Natural killer cell (primary cell): ENCODE measurements around the gene ARL15. TPM values are rescaled to one million over a fixed set of nuclear protein-coding genes. Genes with fewer than 3 reads are reported as not detected.

ENCODE experiments used
- ATAC-seq, 3 donors: fragments of 150-1000 bp in 2 of 3; fragments of 200-7000 bp in 1 of 3; cut with Tn5 transposase; 1 replicate in 1 of 3; 2 replicates in 2 of 3; pipeline ENCODE4 v1.10.0; 2021; ENCODE audit warnings: mild to moderate bottlenecking in 2 of 3, moderate library complexity in 2 of 3
- DNase-seq, 2 donors: peaks; one replicate each; pipeline versions ENCODE4 v3.0.0 to v3.0.0-alpha.2; 2013 to 2021; ENCODE audit warnings: mixed read lengths in 1 of 2
- H3K27ac ChIP-seq: one replicate; pipeline ENCODE4 v1.5.1; 2013; ENCODE audit warnings: mild to moderate bottlenecking, low read length
- H3K27me3 ChIP-seq: one replicate; pipeline ENCODE4 v1.6.1; 2013; ENCODE audit warnings: low read length; ENCODE audit not compliant: control insufficient read depth, insufficient read depth
- H3K36me3 ChIP-seq: one replicate; pipeline ENCODE4 v1.6.1; 2013; ENCODE audit warnings: low read length; ENCODE audit not compliant: control insufficient read depth, insufficient read depth
- H3K4me1 ChIP-seq: one replicate; pipeline ENCODE4 v1.6.1; 2013; ENCODE audit warnings: low read length; ENCODE audit not compliant: control insufficient read depth, insufficient read depth
- H3K4me3 ChIP-seq: one replicate; pipeline ENCODE4 v1.5.1; 2013; ENCODE audit warnings: low read length
- H3K9me3 ChIP-seq: one replicate; pipeline ENCODE4 v1.6.1; 2013; ENCODE audit warnings: low read length; ENCODE audit not compliant: control insufficient read depth, insufficient read depth
- H3K27ac Mint-ChIP-seq, 2 donors: one replicate each; pipeline ENCODE4 v1.8.0; 2022; ENCODE audit warnings: mild to moderate bottlenecking in 2 of 2, mixed read lengths in 2 of 2, moderate library complexity in 1 of 2
- H3K27me3 Mint-ChIP-seq, 2 donors: one replicate each; pipeline ENCODE4 v1.8.0; 2022; ENCODE audit warnings: low read depth in 2 of 2, mixed read lengths in 2 of 2
- H3K36me3 Mint-ChIP-seq: one replicate; pipeline ENCODE4 v1.8.0; 2022; ENCODE audit warnings: mixed read lengths
- H3K4me1 Mint-ChIP-seq, 2 donors: one replicate each; pipeline ENCODE4 v1.8.0; 2022; ENCODE audit warnings: mixed read lengths in 2 of 2
- H3K4me3 Mint-ChIP-seq: one replicate; pipeline ENCODE4 v1.8.0; 2022; ENCODE audit warnings: mild to moderate bottlenecking, moderate library complexity, mixed read lengths
- H3K9me3 Mint-ChIP-seq, 2 donors: one replicate each; pipeline ENCODE4 v1.8.0; 2022; ENCODE audit warnings: mixed read lengths in 2 of 2
- CTCF ChIP-seq: fragments of 200-600 bp; IDR thresholded peaks from one replicate; pipeline ENCODE4 v1.8.0; 2022; ENCODE audit warnings: antibody characterized with exemption
- WGBS: methylation state at CpG from one replicate; pipeline ENCODE4 v1.1.7; 2013; ENCODE audit warnings: missing lambda C conversion rate; ENCODE audit not compliant: insufficient coverage; 5-methylcytosine and 5-hydroxymethylcytosine counted together
- intact Hi-C: fragments of 100-400 bp; cut with micrococcal nuclease; formaldehyde crosslinking; loops from one replicate; pipeline ENCODE4 v1.14.2; 2022
- total RNA-seq, 4 donors: library from RNA; stranded (reverse); fragments of 120-200 nt in 1 of 4; gene quantifications; one replicate each; pipeline versions ENCODE4 v1.2.3 to v1.2.4, GENCODE V29; 2013 to 2022

ARL15 gene
- total RNA-seq, 3 donors from 2014 or later (not counting 1 experiment from before 2014, with no cell fraction given): 28.9 to 35.1 (median 33.1) TPM

GRCh38 chr5:54259981-54260380 lies 50.4 kb downstream of the ARL15 start:
- peaks cover 55 to 56% of the 10 kb centered on the region in 2 donors for H3K4me1 Mint-ChIP-seq
- no peak for TF ChIP-seq CTCF

GRCh38 chr5:54259090-54259489 lies 51.3 kb downstream of the ARL15 start:
- Histone ChIP-seq H3K9me3 (no peaks in the 10 kb centered on the region), H3K27ac (no peak overlapping the region), H3K36me3 (no peaks in the 10 kb centered on the region), H3K4me3 (no peak overlapping the region), H3K27me3 (no peaks in the 10 kb centered on the region), H3K4me1 (no peaks in the 10 kb centered on the region)
- DNase-seq: no peak
- H3K9me3 Mint-ChIP-seq: no peaks in the 10 kb centered on the region
- H3K36me3 Mint-ChIP-seq: no peaks in the 10 kb centered on the region
- ATAC-seq: no peak
- H3K4me1 Mint-ChIP-seq: peaks cover 51 to 56% of the 10 kb centered on the region in 2 donors
- no peaks in the 10 kb centered on the region for H3K27me3 Mint-ChIP-seq
- intact Hi-C loops: no loop called here
- no peak for TF ChIP-seq CTCF
- H3K4me3 Mint-ChIP-seq: no peak overlapping the region
- H3K27ac Mint-ChIP-seq: no peak overlapping the region

More at GRCh38 chr5:54259981-54260380, 50.4 kb downstream of the ARL15 start:
- no peaks in the 10 kb centered on the region for H3K9me3 Mint-ChIP-seq
- H3K4me3 Mint-ChIP-seq: no peak overlapping the region
- H3K4me1 ChIP-seq: no peaks in the 10 kb centered on the region
- DNase-seq: no peak
- intact Hi-C loops: no loop called here
- H3K27ac Mint-ChIP-seq: no peak overlapping the region
- H3K9me3 ChIP-seq: no peaks in the 10 kb centered on the region
- WGBS: 93% methylated on average over 4 of the region's 4 CpGs
- no peaks in the 10 kb centered on the region for H3K27me3 ChIP-seq
- no peaks in the 10 kb centered on the region for H3K36me3 ChIP-seq
- no peak overlapping the region for H3K27ac ChIP-seq
- no peak for ATAC-seq
- no peak overlapping the region for H3K4me3 ChIP-seq
- no peaks in the 10 kb centered on the region for H3K27me3 Mint-ChIP-seq
- no peaks in the 10 kb centered on the region for H3K36me3 Mint-ChIP-seq

GRCh38 chr5:54257366-54258118 lies 52.8 kb downstream of the ARL15 start:
- Histone ChIP-seq H3K4me3 (no peak overlapping the region), H3K36me3 (no peaks in the 10 kb centered on the region), H3K9me3 (no peaks in the 10 kb centered on the region), H3K27me3 (no peaks in the 10 kb centered on the region), H3K4me1 (no peaks in the 10 kb centered on the region), H3K27ac (no peak overlapping the region)
- no peak for DNase-seq
- no peaks in the 10 kb centered on the region for H3K27me3 Mint-ChIP-seq
- no peak overlapping the region for H3K4me3 Mint-ChIP-seq
- intact Hi-C loops: no loop called here
- H3K4me1 Mint-ChIP-seq: peaks cover 47 to 51% of the 10 kb centered on the region in 2 donors
- no peaks in the 10 kb centered on the region for H3K9me3 Mint-ChIP-seq
- no peak for ATAC-seq
- H3K36me3 Mint-ChIP-seq: no peaks in the 10 kb centered on the region
- WGBS: 88% methylated on average over 6 of the region's 6 CpGs
- no peak for TF ChIP-seq CTCF
- H3K27ac Mint-ChIP-seq: no peak overlapping the region
